Activated CD4-positive, alpha-beta memory T cell treated with anti-CD3 and anti-CD28 coated beads for 36 hours (primary cell): Measurements from ENCODE around the gene AK2. TPM values are rescaled to one million over a fixed set of nuclear protein-coding genes. Genes with fewer than 3 reads are reported as not detected.

Experiments
- CTCF ChIA-PET: fragments of 350-600 bp; sonication (Branson Sonifier 250); formaldehyde crosslinking; loops from one replicate; lab custom pipeline; 2021; ENCODE audit warnings: antibody characterized with exemption, inconsistent platforms; lab: Charles Lee
- POLR2A ChIA-PET: fragments of 350-600 bp; sonication (Branson Sonifier 250); formaldehyde crosslinking; loops from one replicate; lab custom pipeline; 2021; ENCODE audit warnings: antibody characterized with exemption; lab: Charles Lee
- DNase-seq: peaks from one replicate; pipeline ENCODE4 v3.0.0-alpha.2; 2020
- H3K27ac Mint-ChIP-seq: one replicate; pipeline ENCODE4 v1.8.0; 2021; ENCODE audit warnings: mixed read lengths
- H3K27me3 Mint-ChIP-seq: one replicate; pipeline ENCODE4 v1.8.0; 2021; ENCODE audit warnings: mixed read lengths
- H3K36me3 Mint-ChIP-seq: one replicate; pipeline ENCODE4 v1.8.0; 2021; ENCODE audit warnings: mixed read lengths
- H3K4me1 Mint-ChIP-seq: one replicate; pipeline ENCODE4 v1.8.0; 2021; ENCODE audit warnings: low read depth, mixed read lengths
- H3K4me3 Mint-ChIP-seq: one replicate; pipeline ENCODE4 v1.8.0; 2021; ENCODE audit warnings: mild to moderate bottlenecking, mixed read lengths
- H3K9me3 Mint-ChIP-seq: one replicate; pipeline ENCODE4 v1.8.0; 2021; ENCODE audit warnings: mixed read lengths
- intact Hi-C: fragments of 100-400 bp; cut with micrococcal nuclease; formaldehyde crosslinking; loops from one replicate; pipeline ENCODE4 v1.15.1; 2023
- total RNA-seq, 2 experiments: library from RNA; stranded (reverse); gene quantifications; one replicate each; pipeline ENCODE4 v1.2.3, GENCODE V29; 2021

AK2 gene
- 100 to 1,000 TPM; 325 to 328 TPM for total RNA-seq

- peak within 1 kb of the TSS; percentile 83 for H3K4me3 Mint-ChIP-seq
- H3K36me3 Mint-ChIP-seq = peaks cover 24% of the 10 kb centered on the region
- peaks cover 40% of the 10 kb centered on the region for H3K4me1 Mint-ChIP-seq
- ChIA-PET CTCF (no interaction called here), POLR2A (no interaction called here)
- intact Hi-C loops = loop anchor here (1.0 to 5.0 kb wide), 4 partner anchors 12 to 100 kb away; partner anchors contain the start of gene AZIN2
- H3K27ac Mint-ChIP-seq = peak within 1 kb of the TSS; percentile 88
- no peaks in the 10 kb centered on the region for H3K9me3 Mint-ChIP-seq
- peak; percentile 96 for DNase-seq
- H3K27me3 Mint-ChIP-seq = no peaks in the 10 kb centered on the region
Observed at GRCh38 chr1:33036526-33037503, at the start of gene AK2. Gene AK2 (minus strand): TSS chr1:33036883. CDS start chr1:33036828, 55 bp downstream.

GRCh38 chr1:33086384-33086850, 49.7 kb upstream of the AK2 start:
- Mint-ChIP-seq H3K27me3 (no peaks in the 10 kb centered on the region), H3K4me3 (no peak overlapping the region), H3K4me1 (peaks cover 15% of the 10 kb centered on the region), H3K27ac (no peak overlapping the region), H3K9me3 (no peaks in the 10 kb centered on the region), H3K36me3 (no peaks in the 10 kb centered on the region)
- ChIA-PET POLR2A (no interaction called here), CTCF (interaction anchor here (0.6 to 5.6 kb wide), 12 partner anchors 9 to 634 kb away, joined by 3 to 52 read pairs (median 4); partner anchors contain the start of gene HPCA)
- intact Hi-C loops = loop anchor here (10.0 kb wide), 1 partner anchor 152 kb away; no protein-coding TSS in a partner anchor
- DNase-seq = peak; percentile 64

GRCh38 chr1:33085332-33085731, 48.6 kb upstream of the AK2 start:
- no peaks in the 10 kb centered on the region for H3K27me3 Mint-ChIP-seq
- DNase-seq = no peak
- no peaks in the 10 kb centered on the region for H3K9me3 Mint-ChIP-seq
- intact Hi-C loops = loop anchor here (10.0 kb wide), 1 partner anchor 151 kb away; no protein-coding TSS in a partner anchor
- H3K4me3 Mint-ChIP-seq = no peak overlapping the region
- H3K4me1 Mint-ChIP-seq = peaks cover 17% of the 10 kb centered on the region
- ChIA-PET CTCF (interaction anchor here (0.7 to 5.6 kb wide), 5 partner anchors 10 to 311 kb away, joined by 3 to 52 read pairs (median 39); no protein-coding TSS in a partner anchor), POLR2A (no interaction called here)
- no peaks in the 10 kb centered on the region for H3K36me3 Mint-ChIP-seq
- no peak overlapping the region for H3K27ac Mint-ChIP-seq

- intact Hi-C loops = loop anchor here (5.0 to 10.0 kb wide), 2 partner anchors 45 to 148 kb away; partner anchors contain the start of gene AK2
- Mint-ChIP-seq H3K27ac (no peak overlapping the region), H3K27me3 (no peaks in the 10 kb centered on the region), H3K36me3 (no peaks in the 10 kb centered on the region), H3K9me3 (no peaks in the 10 kb centered on the region), H3K4me3 (peak overlapping the region; percentile 62), H3K4me1 (peaks cover 6% of the 10 kb centered on the region)
- no peak for DNase-seq
- ChIA-PET POLR2A (no interaction called here), CTCF (interaction anchor here (1.1 to 5.6 kb wide), 6 partner anchors 13 to 370 kb away, joined by 3 to 41 read pairs (median 5); no protein-coding TSS in a partner anchor)
Observed at GRCh38 chr1:33082575-33083108, 46.0 kb upstream of the AK2 start.

GRCh38 chr1:33081554-33082305, 45.0 kb upstream of the AK2 start:
- intact Hi-C loops = loop anchor here (1.0 to 10.0 kb wide), 4 partner anchors 44 to 205 kb away; partner anchors contain the start of gene AK2
- H3K9me3 Mint-ChIP-seq = no peaks in the 10 kb centered on the region
- H3K4me1 Mint-ChIP-seq = peaks cover 6% of the 10 kb centered on the region
- peak overlapping the region; percentile 62 for H3K4me3 Mint-ChIP-seq
- POLR2A ChIA-PET = no interaction called here
- no peaks in the 10 kb centered on the region for H3K36me3 Mint-ChIP-seq
- DNase-seq = no peak
- CTCF ChIA-PET = interaction anchor here (3.3 to 5.6 kb wide), 2 partner anchors 13 to 205 kb away, joined by 12 to 41 read pairs; no protein-coding TSS in a partner anchor
- H3K27me3 Mint-ChIP-seq = no peaks in the 10 kb centered on the region
- H3K27ac Mint-ChIP-seq = no peak overlapping the region

GRCh38 chr1:33080885-33081553, 44.3 kb upstream of the AK2 start, which contains the start of gene AZIN2:
Gene AZIN2 (plus strand): TSS chr1:33081153. CDS start chr1:33082250, 1,097 bp downstream.
- Mint-ChIP-seq H3K36me3 (no peaks in the 10 kb centered on the region), H3K27me3 (no peaks in the 10 kb centered on the region), H3K4me3 (peak within 1 kb of the TSS; percentile 62), H3K4me1 (peaks cover 6% of the 10 kb centered on the region), H3K9me3 (no peaks in the 10 kb centered on the region), H3K27ac (no peak within 1 kb of the TSS)
- DNase-seq = peak; percentile 98
- intact Hi-C loops = loop anchor here (1.0 to 10.0 kb wide), 4 partner anchors 44 to 204 kb away; partner anchors contain the start of gene AK2
- CTCF ChIA-PET = interaction anchor here (0.9 to 3.3 kb wide), 7 partner anchors 13 to 204 kb away, joined by 3 to 12 read pairs (median 4); no protein-coding TSS in a partner anchor
- POLR2A ChIA-PET = interaction anchor here (0.8 to 1.5 kb wide), 3 partner anchors 8 to 146 kb away, joined by 4 to 6 read pairs (median 5); no protein-coding TSS in a partner anchor

GRCh38 chr1:33080373-33080772, 43.7 kb upstream of the AK2 start:
- Mint-ChIP-seq H3K9me3 (no peaks in the 10 kb centered on the region), H3K27ac (no peak overlapping the region), H3K4me3 (peak overlapping the region; percentile 62), H3K27me3 (no peaks in the 10 kb centered on the region), H3K4me1 (peaks cover 6% of the 10 kb centered on the region), H3K36me3 (no peaks in the 10 kb centered on the region)
- DNase-seq = no peak
- ChIA-PET CTCF (interaction anchor here (0.9 to 1.4 kb wide), 6 partner anchors 14 to 201 kb away, joined by 3 to 4 read pairs (median 4); no protein-coding TSS in a partner anchor), POLR2A (interaction anchor here (0.8 to 1.5 kb wide), 3 partner anchors 9 to 145 kb away, joined by 4 to 6 read pairs (median 5); no protein-coding TSS in a partner anchor)
- intact Hi-C loops = loop anchor here (2.0 to 10.0 kb wide), 3 partner anchors 43 to 204 kb away; partner anchors contain the start of gene AK2

- no peak overlapping the region for H3K4me3 Mint-ChIP-seq
- no peak for DNase-seq
- no peaks in the 10 kb centered on the region for H3K36me3 Mint-ChIP-seq
- ChIA-PET CTCF (interaction anchor here (0.7 to 1.2 kb wide), 3 partner anchors 17 to 677 kb away, joined by 3 to 4 read pairs (median 3); no protein-coding TSS in a partner anchor), POLR2A (no interaction called here)
- intact Hi-C loops = no loop called here
- H3K4me1 Mint-ChIP-seq = peaks cover 6% of the 10 kb centered on the region
- H3K27ac Mint-ChIP-seq = no peak overlapping the region
- no peaks in the 10 kb centered on the region for H3K27me3 Mint-ChIP-seq
- no peaks in the 10 kb centered on the region for H3K9me3 Mint-ChIP-seq
Observed at GRCh38 chr1:33078030-33078591, 41.4 kb upstream of the AK2 start.

- Mint-ChIP-seq H3K4me3 (no peak overlapping the region), H3K4me1 (no peaks in the 10 kb centered on the region), H3K27me3 (no peaks in the 10 kb centered on the region), H3K36me3 (no peaks in the 10 kb centered on the region), H3K9me3 (no peaks in the 10 kb centered on the region), H3K27ac (no peak overlapping the region)
- CTCF ChIA-PET = interaction anchor here (0.7 to 1.4 kb wide), 3 partner anchors 129 to 203 kb away, joined by 3 to 4 read pairs (median 3); no protein-coding TSS in a partner anchor
- POLR2A ChIA-PET = no interaction called here
- no peak for DNase-seq
- intact Hi-C loops = no loop called here
Observed at GRCh38 chr1:33074193-33074945, 37.7 kb upstream of the AK2 start.
